Esophagus muscularis mucosa (tissue), 4 donors: ENCODE data around the gene GORASP1.

Experiments used
- CTCF ChIP-seq, 3 experiments: fragments of 200-600 bp in 2 of 3; fragments of 450-650 bp in 1 of 3; sonication (generic) in 2 of 3; IDR thresholded peaks; one replicate each; pipeline ENCODE4 v1.5.1; 2017 to 2019; ENCODE audit warnings: antibody characterized with exemption in 3 of 3, mild to moderate bottlenecking in 2 of 3, moderate library complexity in 1 of 3
- EP300 ChIP-seq: sonication (generic); formaldehyde crosslinking; IDR thresholded peaks from one replicate; pipeline ENCODE4 v1.6.1; 2017; ENCODE audit warnings: antibody characterized with exemption
- POLR2A ChIP-seq: fragments of 450-650 bp; IDR thresholded peaks from one replicate; pipeline ENCODE4 v1.6.1; 2017; ENCODE audit warnings: antibody characterized with exemption, moderate library complexity, mild to moderate bottlenecking, low read depth
- POLR2AphosphoS5 ChIP-seq, 2 donors: sonication (generic); formaldehyde crosslinking; IDR thresholded peaks; one replicate each; pipeline ENCODE4 v1.6.1; 2017; ENCODE audit warnings: antibody characterized with exemption in 2 of 2

- TF ChIP-seq EP300 = no peak
- TF ChIP-seq CTCF (IDR thresholded peaks at IDR 0.05) = no peak
- TF ChIP-seq POLR2A = no peak
- TF ChIP-seq POLR2AphosphoS5 (IDR thresholded peaks at IDR 0.05) = no peak
These were observed 23.4 kb upstream of the GORASP1 start for GRCh38 chr3:39130693-39131265.
